BJ (cell line): ENCODE data around the gene IGFLR1. TPM values are rescaled to one million over a fixed set of nuclear protein-coding genes. Genes with fewer than 3 reads are reported as not detected.
"Not testable (repeated sequence)": the region's sequence is repeated elsewhere in the genome, so short reads cannot be mapped to it uniquely, and the experiment has no call there.

Source experiments
- CTCF ChIA-PET: fragments of 350-600 bp; formaldehyde crosslinking; extraction: SDS; loops from one replicate; lab custom pipeline; 2021; ENCODE audit warnings: antibody characterized with exemption, inconsistent platforms; lab: Yijun Ruan, JAX
- POLR2A ChIA-PET: fragments of 300-600 bp; sonication (Branson Sonifier 250); formaldehyde crosslinking; extraction: SDS; loops from one replicate; lab custom pipeline; 2021; ENCODE audit warnings: antibody characterized with exemption; lab: Charles Lee
- DNase-seq: peaks from one replicate; pipeline ENCODE4 v3.0.0-alpha.2; 2011; ENCODE audit warnings: low read depth
- H3K27me3 ChIP-seq: 2 replicates; pipeline ENCODE4 v1.6.0; 2011; ENCODE audit warnings: low read length; ENCODE audit not compliant: control insufficient read depth, insufficient read depth
- H3K36me3 ChIP-seq: 2 replicates; pipeline ENCODE4 v1.5.1; 2011; ENCODE audit warnings: low read length; ENCODE audit not compliant: control insufficient read depth, insufficient read depth
- H3K4me3 ChIP-seq: 2 replicates; pipeline ENCODE4 v1.5.1; 2011; ENCODE audit warnings: low read depth, mild to moderate bottlenecking, control low read depth, low read length
- polyA plus RNA-seq: library from polyadenylated mRNA; depleted of rRNA; stranded (reverse); fragments of >200 nt; gene quantifications from 2 replicates; pipeline ENCODE4 v1.2.3, GENCODE V29; 2011
- TF ChIP-seq, protein P1 (sequence below): IDR thresholded peaks from 2 replicates; pipeline ENCODE4 v1.5.1; 2011; ENCODE audit warnings: low read depth, mild to moderate bottlenecking, control low read depth, inconsistent platforms, low read length, moderate library complexity; ENCODE audit not compliant: insufficient read depth

Gene IGFLR1
- polyA plus RNA-seq, 1 experiment = 1.9 TPM

DNA sequence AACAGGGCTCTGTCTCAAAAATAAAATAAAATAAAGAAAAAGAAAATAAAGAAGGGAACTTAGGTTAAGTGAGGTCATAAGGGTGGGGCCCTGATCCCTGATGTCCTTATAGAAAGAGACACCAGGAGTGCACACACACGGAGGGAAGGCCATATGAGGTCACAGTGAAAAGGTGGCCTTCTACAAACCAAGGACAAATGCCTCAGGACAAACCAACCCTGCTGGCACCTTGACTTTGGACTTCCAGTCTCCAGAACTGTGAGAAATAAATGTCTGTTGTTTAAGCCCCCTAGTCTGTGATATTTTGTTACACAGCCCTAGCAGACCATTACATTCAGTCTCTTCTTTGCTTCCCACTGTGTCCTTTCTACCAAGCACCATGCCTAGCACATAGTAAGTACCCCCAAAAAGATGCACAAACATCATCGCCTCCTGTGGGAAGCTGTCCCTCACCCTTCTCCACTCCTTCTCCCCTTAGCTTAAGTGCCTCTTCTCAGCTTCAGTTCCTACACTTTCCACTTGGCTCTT is 46.3 kb downstream of the IGFLR1 start:
- no peak for DNase-seq
- peaks cover 2% of the 10 kb centered on the region for H3K27me3 ChIP-seq
- TF ChIP-seq, protein P1, sequence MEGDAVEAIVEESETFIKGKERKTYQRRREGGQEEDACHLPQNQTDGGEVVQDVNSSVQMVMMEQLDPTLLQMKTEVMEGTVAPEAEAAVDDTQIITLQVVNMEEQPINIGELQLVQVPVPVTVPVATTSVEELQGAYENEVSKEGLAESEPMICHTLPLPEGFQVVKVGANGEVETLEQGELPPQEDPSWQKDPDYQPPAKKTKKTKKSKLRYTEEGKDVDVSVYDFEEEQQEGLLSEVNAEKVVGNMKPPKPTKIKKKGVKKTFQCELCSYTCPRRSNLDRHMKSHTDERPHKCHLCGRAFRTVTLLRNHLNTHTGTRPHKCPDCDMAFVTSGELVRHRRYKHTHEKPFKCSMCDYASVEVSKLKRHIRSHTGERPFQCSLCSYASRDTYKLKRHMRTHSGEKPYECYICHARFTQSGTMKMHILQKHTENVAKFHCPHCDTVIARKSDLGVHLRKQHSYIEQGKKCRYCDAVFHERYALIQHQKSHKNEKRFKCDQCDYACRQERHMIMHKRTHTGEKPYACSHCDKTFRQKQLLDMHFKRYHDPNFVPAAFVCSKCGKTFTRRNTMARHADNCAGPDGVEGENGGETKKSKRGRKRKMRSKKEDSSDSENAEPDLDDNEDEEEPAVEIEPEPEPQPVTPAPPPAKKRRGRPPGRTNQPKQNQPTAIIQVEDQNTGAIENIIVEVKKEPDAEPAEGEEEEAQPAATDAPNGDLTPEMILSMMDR = no peak
- ChIA-PET POLR2A (no interaction called here), CTCF (interaction anchor here (0.9 to 1.6 kb wide), 3 partner anchors 18 to 185 kb away, joined by 3 to 4 read pairs (median 3); no protein-coding TSS in a partner anchor)
- H3K36me3 ChIP-seq = no peaks in the 10 kb centered on the region
- no peak overlapping the region for H3K4me3 ChIP-seq

DNA sequence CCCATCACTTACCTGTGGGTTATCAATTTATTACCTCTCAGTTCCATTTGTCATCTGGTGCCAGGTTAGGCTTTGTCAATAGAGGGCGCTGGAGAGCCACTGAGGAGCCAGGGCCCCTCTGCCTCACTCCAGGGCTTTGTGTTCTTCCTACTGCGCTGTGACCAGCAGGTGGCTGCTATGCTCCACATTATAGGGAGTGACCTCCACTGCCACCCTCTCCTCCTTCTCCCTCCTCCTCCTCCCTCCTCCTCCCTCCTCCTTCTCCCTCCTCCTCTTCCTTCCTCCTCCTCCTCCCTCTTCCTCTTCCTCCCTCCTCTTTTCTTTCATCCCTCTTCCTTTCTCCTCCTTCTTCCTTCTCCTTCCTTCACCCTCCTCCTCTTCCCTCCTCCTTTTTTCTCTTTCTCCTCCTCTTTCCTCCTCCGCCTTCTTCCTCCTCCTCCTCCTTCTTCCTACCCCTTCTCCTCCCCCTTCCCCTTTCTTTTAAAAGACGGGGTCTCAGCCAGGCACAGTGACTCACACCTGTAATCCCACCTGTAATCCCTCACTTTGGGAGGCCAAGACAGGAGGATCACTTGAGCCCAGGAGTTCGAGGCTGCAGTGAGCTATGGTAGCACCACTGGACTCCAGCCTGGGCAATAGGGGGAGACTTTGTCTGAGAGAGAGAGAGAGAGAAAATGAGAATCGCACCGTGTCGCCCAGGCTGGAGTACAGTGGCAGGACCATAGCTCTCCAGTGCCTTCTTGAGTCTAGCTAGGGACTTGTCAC is 48.2 kb downstream of the IGFLR1 start:
- Histone ChIP-seq H3K4me3 (no peak overlapping the region), H3K36me3 (no peaks in the 10 kb centered on the region), H3K27me3 (peaks cover 2% of the 10 kb centered on the region)
- ChIA-PET POLR2A (no interaction called here), CTCF (interaction anchor here (0.8 to 3.2 kb wide), 14 partner anchors 9 to 239 kb away, joined by 3 to 30 read pairs (median 4); partner anchors contain the start of genes PRODH2 and ZBTB32)
- TF ChIP-seq, protein P1 = peak; percentile 99
- no peak for DNase-seq

DNA sequence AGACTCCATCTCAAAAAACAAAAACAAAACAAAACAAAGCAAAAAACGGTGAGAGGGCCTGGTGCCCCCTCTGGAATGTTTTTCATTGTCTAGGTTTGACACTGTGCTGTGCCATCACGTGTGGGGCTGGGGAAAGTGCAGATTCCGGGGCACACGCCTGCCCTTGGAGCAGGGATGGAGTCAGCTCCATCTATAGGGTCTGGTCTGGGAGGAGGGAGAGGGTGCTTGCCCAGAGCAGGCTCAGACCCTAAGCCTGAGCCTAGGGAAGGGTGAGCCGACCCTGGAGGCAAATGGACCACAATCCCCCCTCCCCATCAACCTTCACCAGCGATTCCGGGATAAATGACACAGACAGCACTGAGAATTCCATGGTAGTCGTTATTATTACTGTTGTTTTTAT is 48.8 kb downstream of the IGFLR1 start:
- DNase-seq = no peak
- TF ChIP-seq, protein P1 = no peak
- H3K27me3 ChIP-seq = peaks cover 2% of the 10 kb centered on the region
- POLR2A ChIA-PET = no interaction called here
- H3K4me3 ChIP-seq = no peak overlapping the region
- CTCF ChIA-PET = interaction anchor here (0.6 to 3.2 kb wide), 11 partner anchors 9 to 341 kb away, joined by 3 to 30 read pairs (median 4); partner anchors contain the start of genes PRODH2 and ZBTB32
- H3K36me3 ChIP-seq = no peaks in the 10 kb centered on the region

DNA sequence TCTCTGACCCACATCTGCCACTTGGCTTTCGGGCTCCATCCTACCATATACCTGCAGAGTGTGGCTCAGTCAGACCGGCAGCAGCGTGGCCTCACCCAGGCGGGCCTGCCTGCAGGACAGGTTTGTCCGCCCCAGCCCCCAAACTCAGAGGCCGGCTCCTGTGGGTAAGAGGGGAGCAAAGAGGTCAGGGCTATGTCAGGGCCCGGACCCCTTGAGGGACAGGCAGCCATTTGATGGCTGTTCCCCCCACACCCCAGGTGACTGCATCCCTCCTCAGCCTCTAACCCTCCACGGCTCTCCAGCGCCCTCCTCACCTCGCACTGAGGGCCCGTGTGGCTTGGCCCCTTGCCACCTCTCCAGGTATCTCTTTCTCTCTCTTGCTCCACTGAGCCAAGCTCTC is 50.2 kb downstream of the IGFLR1 start:
- no peak overlapping the region for H3K4me3 ChIP-seq
- H3K36me3 ChIP-seq = no peaks in the 10 kb centered on the region
- CTCF ChIA-PET = interaction anchor here (0.7 to 3.2 kb wide), 8 partner anchors 8 to 339 kb away, joined by 3 to 30 read pairs (median 4); partner anchors contain the start of genes COX6B1, PRODH2 and ZBTB32
- TF ChIP-seq, protein P1 = no peak
- H3K27me3 ChIP-seq = peaks cover 2% of the 10 kb centered on the region
- POLR2A ChIA-PET = no interaction called here
- DNase-seq = no peak

DNA sequence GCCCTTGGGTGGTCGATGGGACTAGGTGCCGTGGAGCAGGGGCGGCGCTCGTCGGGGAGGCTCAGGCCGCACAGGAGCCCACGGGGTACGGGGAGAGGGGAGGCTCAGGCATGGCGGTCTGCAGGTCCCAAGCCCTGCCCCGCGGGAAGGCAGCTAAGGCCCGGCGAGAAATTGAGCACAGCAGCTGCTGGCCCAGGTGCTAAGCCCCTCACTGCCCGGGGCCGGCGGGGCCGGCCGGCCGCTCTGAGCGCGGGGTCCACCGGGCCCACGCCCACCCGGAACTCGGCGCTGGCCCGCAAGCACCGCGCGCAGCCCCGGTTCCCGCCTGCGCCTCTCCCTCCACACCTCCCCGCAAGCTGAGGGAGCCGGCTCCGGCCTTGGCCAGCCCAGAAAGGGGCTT is 51.1 kb downstream of the IGFLR1 start:
- H3K4me3 ChIP-seq, H3K27me3 ChIP-seq, DNase-seq, POLR2A ChIA-PET, H3K36me3 ChIP-seq: not testable (repeated sequence)
- CTCF ChIA-PET = interaction anchor here (2.9 kb wide), 1 partner anchor 129 kb away, joined by 16 read pairs; no protein-coding TSS in a partner anchor
